ENCODE results near the gene RHCG.

DNA sequence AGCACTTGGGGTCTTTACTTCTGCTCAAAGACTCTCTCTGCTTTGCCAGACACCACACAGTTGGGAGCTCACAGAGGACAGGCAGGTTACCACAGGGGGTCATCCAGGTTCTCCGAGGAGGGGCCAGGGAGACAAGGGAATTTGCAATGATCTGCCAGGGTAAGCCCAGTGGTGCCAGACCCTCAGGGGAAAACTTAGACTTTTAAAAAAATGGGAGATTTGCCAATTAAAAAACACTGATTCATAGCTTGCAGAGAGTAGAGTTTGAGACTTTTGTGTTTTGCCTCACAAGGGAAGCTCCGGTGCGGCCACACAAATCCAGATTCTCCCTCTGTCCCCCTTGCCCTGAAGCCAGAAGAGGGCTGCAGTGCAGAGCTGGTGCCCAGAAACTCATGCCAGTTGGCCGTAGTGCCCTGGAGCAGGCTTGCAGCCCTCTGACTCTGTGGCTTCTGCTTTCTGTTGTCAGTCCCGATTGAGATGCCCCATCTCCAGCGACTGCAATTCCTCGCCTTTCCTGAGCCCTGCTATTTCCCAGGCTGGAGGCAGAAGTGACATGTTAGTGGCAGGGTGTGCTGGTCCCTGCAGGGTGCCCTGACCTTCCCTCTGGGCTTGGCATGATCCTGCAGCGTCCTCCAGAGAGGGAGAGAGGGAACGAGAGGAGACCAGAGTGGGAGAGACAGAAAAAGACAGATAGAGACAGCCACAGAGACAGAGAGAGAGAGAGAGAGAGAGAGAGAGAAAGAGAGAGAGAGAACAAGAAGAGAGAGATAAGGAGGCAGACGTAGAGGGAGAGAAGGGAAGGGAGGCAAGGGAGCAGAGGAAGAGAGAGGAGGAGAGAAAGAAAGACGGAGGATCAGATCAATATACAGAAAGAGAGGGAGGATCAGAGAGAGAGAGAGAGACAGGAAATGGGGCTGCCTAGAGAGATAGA, 46.0 kb downstream of the RHCG start:
- no peak for TF ChIP-seq POLR2AphosphoS5 (IDR thresholded peaks at IDR 0.05)
- TF ChIP-seq, protein P1, sequence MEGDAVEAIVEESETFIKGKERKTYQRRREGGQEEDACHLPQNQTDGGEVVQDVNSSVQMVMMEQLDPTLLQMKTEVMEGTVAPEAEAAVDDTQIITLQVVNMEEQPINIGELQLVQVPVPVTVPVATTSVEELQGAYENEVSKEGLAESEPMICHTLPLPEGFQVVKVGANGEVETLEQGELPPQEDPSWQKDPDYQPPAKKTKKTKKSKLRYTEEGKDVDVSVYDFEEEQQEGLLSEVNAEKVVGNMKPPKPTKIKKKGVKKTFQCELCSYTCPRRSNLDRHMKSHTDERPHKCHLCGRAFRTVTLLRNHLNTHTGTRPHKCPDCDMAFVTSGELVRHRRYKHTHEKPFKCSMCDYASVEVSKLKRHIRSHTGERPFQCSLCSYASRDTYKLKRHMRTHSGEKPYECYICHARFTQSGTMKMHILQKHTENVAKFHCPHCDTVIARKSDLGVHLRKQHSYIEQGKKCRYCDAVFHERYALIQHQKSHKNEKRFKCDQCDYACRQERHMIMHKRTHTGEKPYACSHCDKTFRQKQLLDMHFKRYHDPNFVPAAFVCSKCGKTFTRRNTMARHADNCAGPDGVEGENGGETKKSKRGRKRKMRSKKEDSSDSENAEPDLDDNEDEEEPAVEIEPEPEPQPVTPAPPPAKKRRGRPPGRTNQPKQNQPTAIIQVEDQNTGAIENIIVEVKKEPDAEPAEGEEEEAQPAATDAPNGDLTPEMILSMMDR (IDR thresholded peaks at IDR 0.05) = no peak
- no peak for TF ChIP-seq POLR2A (IDR thresholded peaks at IDR 0.05)
- TF ChIP-seq EP300 (IDR thresholded peaks at IDR 0.05) = no peak
